Measurements from ENCODE around the gene CA9. TPM values are rescaled to one million over a fixed set of nuclear protein-coding genes. Genes with fewer than 3 reads are reported as not detected.

Gene CA9
- total RNA-seq, 1 donor from 2014 or later: 13.0 TPM

DNA sequence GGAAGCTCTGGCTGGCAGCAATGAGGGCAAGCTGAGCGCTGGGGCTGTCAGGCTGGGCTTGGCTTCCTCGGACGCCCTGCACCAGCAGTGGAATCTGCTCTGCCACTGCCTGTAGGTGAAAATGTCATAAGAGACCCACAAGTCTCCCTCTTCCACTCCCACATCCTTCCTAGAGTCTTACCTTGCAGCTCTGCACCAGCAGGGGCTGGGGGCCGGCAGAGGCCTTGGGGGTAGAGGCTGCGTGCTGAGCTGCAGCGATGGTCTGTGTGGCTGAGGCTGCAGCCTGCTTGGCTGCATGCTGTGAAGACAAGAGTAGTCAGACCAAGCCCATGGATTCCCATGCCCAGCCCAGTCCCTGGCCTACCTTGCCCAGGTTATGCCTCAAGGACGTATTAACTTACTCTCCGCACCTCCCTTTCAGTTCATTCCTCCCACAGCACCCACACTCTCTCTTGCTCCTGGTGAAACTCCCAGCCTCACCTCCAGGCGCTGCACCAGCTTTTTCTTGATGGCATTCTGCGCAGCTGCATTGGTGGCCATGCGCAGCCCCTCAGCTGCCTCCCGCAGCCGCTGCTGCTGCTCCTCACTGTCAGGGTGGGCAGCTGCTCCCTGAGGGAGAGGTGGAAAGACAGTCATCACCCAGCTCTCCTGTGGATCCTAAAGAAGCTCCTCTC lies 41.0 kb downstream of the CA9 start:
- no peak for DNase-seq (ENCODE audit: low spot score)

DNA sequence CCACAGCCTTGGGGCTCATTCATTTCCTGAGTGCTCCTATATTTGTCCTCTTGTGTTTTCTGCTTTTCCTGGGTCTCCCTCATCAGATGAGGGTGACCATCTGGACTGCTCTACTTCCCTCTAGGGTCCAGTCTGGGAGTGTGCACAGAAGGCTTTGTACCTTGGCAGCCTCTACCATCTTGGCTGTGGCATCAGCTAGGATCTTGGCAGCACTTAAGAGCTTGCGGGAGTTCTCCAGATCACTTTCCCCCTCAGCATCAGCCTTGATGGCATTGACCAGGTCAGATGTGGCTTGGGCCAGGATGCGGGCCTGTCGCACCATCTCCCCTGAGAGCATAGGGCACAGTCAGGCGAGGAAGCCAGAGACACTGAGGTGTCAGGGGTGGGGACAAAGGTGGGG lies 42.5 kb downstream of the CA9 start:
- no peak for DNase-seq (ENCODE audit: low spot score)

DNA sequence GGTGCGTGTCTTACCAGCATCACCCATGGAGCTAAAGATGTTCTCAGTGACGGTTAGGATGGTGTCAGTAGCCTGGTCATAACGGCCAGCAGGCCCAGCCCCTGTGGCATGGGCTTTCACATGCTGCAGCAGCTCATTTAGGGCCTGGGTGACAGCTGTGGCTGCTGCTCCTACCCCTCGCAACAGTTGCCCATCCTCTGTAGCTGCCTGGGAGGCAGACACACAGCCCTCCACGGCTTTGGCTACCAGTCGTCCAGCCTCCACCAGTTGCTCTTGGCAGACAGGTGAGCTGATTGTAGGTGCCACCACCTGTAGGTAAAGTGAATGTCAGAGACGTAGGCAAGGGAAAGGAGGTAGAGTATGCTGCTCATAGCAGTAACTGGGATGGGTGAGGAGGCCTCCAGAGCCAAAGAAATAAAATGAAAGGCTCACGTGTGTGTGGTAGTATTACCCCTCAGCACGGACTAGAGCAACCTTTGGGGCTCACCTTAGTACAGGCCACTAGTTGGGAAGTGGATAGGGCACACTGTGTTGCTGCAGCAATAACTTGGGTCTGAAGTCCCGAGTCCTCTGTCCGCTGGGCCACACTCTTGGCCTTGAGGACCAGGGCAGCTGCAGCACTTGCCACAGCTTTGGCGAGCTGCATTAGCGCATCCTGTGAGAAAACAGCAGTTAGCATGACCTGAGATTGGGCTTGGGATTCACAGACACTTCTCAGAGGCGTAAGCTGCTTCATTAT lies 43.6 kb downstream of the CA9 start:
- no peak for DNase-seq (ENCODE audit: low spot score)

DNA sequence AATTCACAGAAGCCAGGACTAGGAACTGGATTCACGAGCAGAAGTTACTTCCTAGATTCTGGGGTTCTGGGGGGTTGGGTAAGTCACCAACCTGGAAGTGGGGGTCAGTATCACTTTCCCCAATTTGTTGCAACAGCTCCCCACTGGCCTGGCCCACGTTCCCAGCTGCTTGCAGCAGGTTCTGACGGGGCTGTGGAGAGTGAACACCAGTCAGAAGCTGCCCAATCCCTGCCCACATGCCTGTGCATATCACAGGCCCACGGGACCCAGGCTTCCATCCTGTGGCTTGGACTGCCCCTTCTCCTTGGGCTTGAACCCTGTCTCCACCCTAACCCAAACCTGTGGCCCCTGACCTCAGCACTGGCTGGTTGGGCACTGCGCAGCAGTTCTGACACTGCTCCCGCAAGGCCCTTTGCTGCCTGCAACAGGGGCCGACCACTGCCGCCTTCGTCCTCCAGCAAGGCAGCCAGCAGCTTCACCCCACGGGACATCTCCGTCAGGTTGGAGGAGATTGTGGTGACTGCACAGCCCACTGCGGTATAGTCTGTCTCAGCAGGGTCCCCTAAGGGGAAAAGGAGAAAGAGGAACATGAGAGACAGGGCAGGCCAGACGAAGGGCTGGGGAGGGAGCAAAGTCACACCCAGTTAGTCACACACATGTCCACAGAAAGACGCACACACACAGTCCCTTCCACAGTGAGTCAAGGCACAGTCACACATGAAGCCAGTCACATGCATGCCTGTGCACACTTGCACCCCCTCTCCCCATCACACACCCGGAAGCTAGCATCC lies 45.2 kb downstream of the CA9 start:
- DNase-seq (ENCODE audit: low spot score): no peak

DNA sequence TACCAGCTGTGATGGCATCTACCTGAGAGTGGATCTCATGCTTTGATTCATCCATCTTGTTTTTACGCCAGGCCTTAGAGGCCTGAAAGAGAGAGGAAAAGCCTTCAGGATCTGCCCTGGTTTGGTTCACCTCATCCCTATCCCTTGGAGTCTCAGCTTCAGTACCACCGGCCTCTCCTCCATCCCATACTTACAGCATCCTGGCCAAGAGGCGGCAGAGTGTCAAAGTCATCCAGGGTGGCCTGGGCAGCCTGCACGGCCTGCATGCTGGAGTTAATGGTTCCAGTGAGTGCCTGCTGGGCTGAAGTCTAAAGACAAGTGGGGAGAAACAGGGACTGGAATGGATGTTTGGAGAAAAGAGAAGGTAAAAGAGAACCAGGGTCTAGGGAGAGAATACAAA lies 45.8 kb downstream of the CA9 start:
- no peak for DNase-seq (ENCODE audit: low spot score)

DNA sequence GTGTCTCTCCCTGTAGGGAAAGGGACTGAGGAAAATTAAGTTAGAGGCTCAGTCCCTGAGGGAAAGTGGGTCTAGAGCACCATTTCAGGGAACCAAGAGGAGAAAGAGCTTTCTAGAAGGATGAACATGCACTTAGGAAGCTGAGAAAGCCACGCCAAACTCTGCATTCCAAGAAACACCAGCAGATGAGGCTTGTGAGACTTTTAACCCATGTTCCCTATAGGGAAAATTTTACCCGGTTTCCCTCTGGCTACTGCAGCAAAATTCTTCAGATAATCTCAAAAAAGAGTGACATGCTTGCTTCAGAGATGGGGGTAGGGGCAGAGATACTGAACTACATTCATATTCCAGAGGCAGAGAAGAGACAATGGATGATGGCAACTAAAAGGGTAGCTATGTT lies 49.7 kb downstream of the CA9 start:
- DNase-seq (ENCODE audit: low spot score): no peak

DNA sequence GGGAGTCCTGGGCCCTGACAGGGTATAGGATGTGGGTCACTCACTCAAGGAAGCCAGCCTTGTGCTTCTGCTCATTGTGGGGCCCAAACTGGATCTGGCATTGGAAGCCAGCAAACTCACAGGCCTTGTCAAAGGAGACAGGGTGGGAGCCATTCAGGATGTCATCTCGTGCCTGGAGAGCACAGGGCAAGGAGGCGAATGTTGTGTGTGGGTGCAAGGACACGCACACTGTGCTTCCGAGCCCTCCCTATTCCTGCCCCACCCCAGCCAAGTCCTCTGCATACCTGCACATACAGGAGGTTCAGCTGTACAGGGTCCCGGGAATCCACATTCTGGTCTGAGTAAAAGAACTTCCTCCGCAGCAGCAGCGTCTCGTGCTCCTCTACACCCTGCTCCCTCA lies 50.2 kb downstream of the CA9 start:
- no peak for DNase-seq (ENCODE audit: low spot score)

DNA sequence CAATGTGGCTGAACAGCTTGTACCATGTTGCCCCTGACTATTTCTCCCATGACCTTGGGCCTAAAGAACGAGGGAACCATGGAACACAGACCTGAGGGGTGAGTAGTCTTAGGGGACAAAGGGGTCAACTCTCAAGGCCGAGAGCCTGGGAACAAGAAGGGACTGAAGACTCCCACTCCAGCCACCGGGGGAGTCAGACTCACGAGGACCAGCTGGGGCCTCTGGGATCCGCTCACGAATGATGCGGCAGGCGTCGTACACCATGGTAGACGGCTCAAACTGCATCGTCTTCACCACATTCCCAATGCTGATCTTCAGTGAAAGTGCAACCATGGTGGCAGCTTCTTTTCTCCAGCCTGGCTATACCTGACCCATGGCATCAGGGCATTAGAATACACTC lies 51.6 kb downstream of the CA9 start:
- no peak for DNase-seq (ENCODE audit: low spot score)

DNA sequence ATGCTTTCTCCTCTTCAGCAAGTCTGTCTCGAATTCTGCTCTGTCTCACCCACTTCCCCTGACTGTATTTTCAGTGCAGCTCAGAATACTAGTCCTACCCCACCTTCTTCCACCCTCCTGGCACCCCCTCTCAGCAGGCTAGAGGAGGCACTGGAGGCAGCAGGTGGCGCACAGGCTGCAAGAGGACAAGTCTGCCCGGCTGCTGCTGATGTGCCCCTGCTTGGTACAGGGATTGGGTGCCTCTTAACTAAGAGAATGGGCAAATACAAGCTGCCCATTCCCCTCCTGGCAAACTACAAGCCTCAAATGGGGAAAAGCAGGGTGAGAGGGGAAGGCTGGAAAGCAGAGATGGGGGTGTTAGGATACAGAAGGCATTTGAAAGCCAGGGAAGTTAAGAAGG lies 53.2 kb downstream of the CA9 start:
- DNase-seq (ENCODE audit: low spot score): peak; percentile 59

DNA sequence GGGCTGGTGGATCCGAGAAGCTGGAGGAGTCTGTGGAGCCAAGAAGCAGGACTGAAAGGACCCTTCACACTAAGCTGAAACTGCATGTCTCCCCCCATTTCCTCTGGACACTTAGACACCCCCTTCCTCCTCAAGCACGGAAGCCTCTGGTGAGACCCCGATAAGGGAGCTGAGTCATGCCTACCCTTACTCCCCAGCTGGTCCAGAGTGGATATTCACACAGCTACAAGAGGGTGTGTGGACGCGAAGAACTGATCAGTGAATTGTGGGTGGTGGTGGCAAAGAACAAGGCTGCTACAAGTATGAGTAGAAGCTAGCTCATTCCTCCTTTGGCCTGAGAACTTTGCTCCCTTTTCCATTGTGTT lies 53.9 kb downstream of the CA9 start:
- no peak for DNase-seq (ENCODE audit: low spot score)

DNA sequence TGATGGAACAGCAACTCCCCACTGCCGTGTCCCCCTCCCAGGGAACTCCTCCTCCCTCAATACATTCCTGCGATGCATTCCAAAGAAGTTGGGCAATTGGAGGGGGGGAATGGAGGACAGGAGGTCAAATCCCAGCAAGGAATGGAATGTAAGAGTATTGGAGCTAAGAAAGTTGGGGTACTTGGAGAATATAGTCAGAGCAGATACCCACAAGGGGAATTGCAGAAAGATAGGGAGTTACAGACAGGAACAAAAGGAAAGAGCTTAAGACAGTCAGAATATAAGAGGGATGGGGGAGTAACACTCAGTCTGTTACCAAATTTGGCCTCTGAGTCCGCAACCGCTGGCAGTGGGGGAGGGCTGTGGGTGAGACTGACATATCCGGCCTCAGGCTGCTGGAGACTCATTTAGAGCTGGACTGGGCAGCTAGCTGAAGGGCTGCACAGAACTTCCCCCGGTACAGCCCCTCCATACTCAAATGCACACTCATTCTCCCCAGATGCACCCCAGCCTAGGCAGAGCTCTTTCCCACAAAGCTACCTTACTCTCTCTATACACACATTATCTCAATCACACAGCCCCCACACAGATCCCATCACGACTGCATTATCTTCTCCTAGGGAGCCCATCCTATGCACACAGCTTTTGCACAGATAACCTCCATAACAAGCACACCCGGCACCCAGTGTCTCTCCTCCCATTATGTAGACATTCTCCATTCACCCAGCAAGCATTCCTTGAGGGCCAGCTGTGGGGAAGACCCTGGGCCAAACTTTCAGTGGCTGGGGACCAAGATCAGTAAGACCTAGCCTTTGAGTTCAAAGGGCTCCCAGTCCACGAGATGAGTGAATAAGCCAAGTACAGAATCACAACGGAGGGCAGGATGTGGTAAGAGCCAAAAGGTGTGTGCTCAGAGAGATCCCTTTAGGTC lies 54.6 kb downstream of the CA9 start:
- peak; percentile 92 for DNase-seq (ENCODE audit: low spot score)

DNA sequence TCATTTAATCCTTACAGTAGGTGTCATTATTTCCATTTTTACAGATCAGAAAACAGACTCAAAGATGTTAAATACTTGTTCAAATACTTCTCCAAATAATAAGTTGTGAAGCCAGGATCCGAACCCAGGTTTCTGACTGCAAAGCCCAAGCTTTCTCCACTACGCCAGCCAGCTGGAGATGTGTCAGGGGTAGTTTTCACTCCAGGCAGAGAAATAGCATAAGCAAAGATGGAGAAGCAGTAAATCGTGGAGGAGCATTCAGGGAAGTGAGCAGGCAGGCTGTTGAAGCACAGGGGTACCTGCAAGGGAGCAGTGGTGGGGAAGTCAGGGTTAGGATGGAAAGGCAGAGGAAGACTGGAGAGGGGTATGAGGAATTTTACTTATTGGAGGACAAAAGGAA lies 55.4 kb downstream of the CA9 start:
- DNase-seq (ENCODE audit: low spot score): no peak

DNA sequence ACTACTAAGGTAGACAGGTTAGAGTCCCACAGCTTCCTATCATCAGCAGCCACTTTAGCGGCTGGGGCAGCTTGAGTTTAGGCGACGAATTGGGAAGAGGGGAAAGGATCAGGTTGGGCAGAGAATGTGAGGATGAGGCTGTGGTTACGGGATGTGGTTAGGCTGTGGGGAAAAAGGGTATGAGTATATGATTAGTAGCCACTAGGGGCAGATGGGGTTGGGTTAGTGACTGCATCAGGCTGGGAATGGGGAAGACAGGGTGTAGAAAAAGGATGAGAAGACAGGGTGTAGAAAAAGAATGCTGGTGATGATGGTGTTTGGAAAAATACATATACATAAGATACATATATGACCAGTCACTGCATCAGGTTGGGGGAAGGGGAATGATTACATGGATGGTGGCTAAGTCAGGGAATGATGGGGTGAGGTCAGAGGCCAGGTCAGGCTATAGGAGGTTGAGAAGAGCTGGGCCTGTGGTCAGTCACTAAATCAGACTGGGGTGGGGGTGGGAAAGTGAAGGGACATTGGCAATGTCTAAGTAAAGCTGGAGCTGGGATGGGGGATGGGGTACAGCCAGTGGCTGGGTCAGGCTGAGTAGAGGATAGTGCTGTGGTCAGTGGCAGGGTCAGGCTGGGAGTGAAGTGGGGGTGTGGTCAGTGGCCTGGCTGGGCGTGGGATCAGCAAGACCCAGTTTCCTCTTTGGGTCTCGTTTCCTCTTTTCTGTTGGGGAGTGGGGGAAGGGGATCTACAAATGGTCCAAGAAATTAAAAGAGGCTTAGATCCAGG lies 56.2 kb downstream of the CA9 start:
- DNase-seq (ENCODE audit: low spot score): peak; percentile 76

DNA sequence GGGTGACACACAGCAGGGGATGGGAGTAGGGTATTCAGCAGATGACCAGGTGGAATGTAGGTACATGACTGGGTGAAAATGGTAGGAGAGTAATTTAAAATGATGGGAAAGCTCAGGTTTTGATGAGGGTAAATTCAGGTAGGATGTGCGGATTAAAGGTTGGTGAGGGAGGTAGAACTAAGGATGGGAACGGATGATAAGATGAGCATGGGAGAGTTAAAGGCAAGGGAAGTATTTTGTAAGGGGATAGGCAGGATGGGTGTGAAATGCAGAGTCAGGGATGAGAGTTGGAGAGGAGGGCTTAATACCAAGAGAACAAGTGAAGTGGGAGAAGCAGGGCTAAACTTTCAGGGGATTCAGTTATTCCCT lies 56.7 kb downstream of the CA9 start:
- DNase-seq (ENCODE audit: low spot score): no peak

Other genes starting within 250 kb of the CA9 start
- gene RUSC2, start 183.8 kb upstream of the CA9 start, total RNA-seq (ENCODE audit: insufficient read depth, low replicate concordance): 35.9 TPM
- gene TESK1, start 68.7 kb upstream of the CA9 start, total RNA-seq (ENCODE audit: insufficient read depth, low replicate concordance): 4.8 TPM
- gene CD72, start 55.5 kb upstream of the CA9 start, total RNA-seq (ENCODE audit: insufficient read depth, low replicate concordance): 2.6 TPM
- not detected for gene SIT1, start 23.0 kb upstream of the CA9 start, total RNA-seq (ENCODE audit: insufficient read depth, low replicate concordance)
- gene RMRP, start 15.9 kb upstream of the CA9 start, total RNA-seq (ENCODE audit: insufficient read depth, low replicate concordance): 12,614 TPM
- gene CCDC107, start 15.6 kb upstream of the CA9 start, total RNA-seq (ENCODE audit: insufficient read depth, low replicate concordance): 38.0 TPM
- 5.5 TPM for gene ARHGEF39, start 8.7 kb upstream of the CA9 start, total RNA-seq (ENCODE audit: insufficient read depth, low replicate concordance)
- 2,993 TPM for gene TPM2, start 16.0 kb downstream of the CA9 start, total RNA-seq (ENCODE audit: insufficient read depth, low replicate concordance)
- gene TLN1, start 58.3 kb downstream of the CA9 start, total RNA-seq (ENCODE audit: insufficient read depth, low replicate concordance): 273 TPM
- gene CREB3, start 58.7 kb downstream of the CA9 start, total RNA-seq (ENCODE audit: insufficient read depth, low replicate concordance): 41.9 TPM
- gene GBA2, start 75.3 kb downstream of the CA9 start, total RNA-seq (ENCODE audit: insufficient read depth, low replicate concordance): 24.3 TPM
- gene RGP1, start 75.4 kb downstream of the CA9 start, total RNA-seq (ENCODE audit: insufficient read depth, low replicate concordance): 7.0 TPM
- not detected for gene MSMP, start 80.3 kb downstream of the CA9 start, total RNA-seq (ENCODE audit: insufficient read depth, low replicate concordance)
- 15.9 TPM for gene NPR2, start 117.7 kb downstream of the CA9 start, total RNA-seq (ENCODE audit: insufficient read depth, low replicate concordance)
- gene SPAG8, start 138.3 kb downstream of the CA9 start, total RNA-seq (ENCODE audit: insufficient read depth, low replicate concordance): 5.1 TPM
- gene HINT2, start 141.1 kb downstream of the CA9 start, total RNA-seq (ENCODE audit: insufficient read depth, low replicate concordance): 2.9 TPM
- 1.2 TPM for gene FAM221B, start 154.8 kb downstream of the CA9 start, total RNA-seq (ENCODE audit: insufficient read depth, low replicate concordance)
- gene TMEM8B, start 155.3 kb downstream of the CA9 start, total RNA-seq (ENCODE audit: insufficient read depth, low replicate concordance): 3.9 TPM
- not detected for gene OR13J1, start 196.5 kb downstream of the CA9 start, total RNA-seq (ENCODE audit: insufficient read depth, low replicate concordance)
- gene HRCT1, start 232.3 kb downstream of the CA9 start, total RNA-seq (ENCODE audit: insufficient read depth, low replicate concordance): 13.7 TPM
- 1.4 TPM for gene SPAAR, start 235.6 kb downstream of the CA9 start, total RNA-seq (ENCODE audit: insufficient read depth, low replicate concordance)

Data from umbilical cord (tissue), 2 donors.